HL-60/S4 treated with phorbol 12-myristate 13-acetate at 8.2 ng/mL for 4 days and 3 days (cell line): ENCODE measurements around the gene TCF19.

ENCODE experiments used
- in situ Hi-C: fragments of 300-500 bp; cut with MboI; formaldehyde crosslinking; loops from 2 replicates; pipeline ENCODE4 v1.15.0; 2022; ENCODE audit warnings: low sequenced_read_pairs

The TCF19 gene

DNA sequence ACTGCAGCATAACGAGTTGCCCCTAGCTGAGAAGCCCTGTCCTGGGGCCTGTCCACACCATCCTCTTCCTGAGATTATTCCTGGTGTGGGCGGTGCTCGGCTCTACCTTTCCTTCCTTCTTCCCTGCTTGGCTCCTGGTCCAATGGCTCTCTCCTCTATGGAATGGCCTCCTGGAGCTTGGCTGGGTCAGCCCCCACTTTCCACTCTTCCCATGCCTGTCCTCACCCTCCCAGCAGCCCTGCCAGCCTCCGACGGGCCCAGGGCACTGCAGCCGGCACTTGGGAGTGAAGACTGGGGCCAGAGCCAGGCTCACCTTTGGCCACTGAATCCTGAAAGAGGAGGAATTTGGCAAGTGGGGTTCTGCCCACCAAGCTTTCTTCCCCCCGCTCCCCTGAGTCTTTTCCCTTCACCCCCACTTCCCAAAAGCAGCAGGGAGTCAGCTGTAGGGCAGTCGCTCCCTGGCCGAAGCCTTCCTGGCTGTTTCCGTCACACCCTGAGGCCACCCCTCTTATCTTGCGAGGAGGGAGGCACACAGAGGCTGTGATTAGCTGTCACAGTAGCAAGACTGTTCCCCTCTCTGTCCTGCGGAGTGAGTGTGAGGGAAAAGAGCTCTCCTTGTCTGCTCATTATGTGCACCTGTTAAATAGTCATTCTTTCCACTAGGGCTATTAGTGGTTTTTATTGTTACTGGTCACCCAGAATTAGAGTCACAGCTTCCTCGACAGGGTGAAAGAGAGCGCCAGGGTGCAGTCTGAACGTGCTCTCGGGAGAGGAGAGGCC is 31.8 kb upstream of the TCF19 start:
- in situ Hi-C loops, result no loop called here

- in situ Hi-C loops, result no loop called here
These were observed 30.2 kb upstream of the TCF19 start for GRCh38 chr6:31128093-31128676.

DNA sequence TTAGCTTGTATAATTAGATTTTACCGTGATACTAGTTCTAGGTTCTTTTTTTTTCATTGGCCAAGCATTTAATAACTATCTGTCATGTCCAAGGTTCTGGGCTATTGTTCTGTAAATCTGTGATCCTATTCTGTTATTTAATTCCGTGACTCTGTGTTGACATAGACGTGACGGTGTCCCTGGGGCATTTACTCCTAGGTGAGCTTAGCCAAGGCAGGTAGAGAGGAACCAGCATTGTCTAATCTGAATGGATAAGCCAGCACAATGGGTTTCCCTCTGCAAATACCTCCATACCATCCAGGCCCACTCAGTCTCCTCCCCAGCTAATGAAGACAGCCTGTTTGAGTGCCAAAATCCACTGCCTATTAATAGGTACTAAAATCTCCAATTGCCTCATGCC is 29.3 kb upstream of the TCF19 start:
- in situ Hi-C loops, result no loop called here

DNA sequence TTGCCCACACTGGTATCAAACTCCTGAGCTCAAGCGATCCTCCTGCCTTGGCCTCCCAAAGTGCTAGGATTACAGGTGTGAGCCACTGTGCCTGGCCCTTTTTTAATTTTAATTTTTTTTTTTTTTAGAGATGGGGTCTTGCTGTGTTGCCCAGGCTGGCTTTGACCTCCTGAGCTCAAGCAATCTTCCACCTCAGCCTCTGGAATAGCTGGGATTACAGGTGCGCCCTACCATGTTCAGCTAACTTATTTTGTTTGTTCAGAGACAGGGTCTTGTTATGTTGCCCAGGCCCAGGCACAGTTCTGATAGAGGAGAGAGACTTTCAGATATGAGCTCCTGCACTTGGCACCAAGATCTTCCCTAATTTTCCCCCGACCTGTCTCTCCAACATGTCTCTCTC is 27.6 kb upstream of the TCF19 start:
- in situ Hi-C loops, result no loop called here

DNA sequence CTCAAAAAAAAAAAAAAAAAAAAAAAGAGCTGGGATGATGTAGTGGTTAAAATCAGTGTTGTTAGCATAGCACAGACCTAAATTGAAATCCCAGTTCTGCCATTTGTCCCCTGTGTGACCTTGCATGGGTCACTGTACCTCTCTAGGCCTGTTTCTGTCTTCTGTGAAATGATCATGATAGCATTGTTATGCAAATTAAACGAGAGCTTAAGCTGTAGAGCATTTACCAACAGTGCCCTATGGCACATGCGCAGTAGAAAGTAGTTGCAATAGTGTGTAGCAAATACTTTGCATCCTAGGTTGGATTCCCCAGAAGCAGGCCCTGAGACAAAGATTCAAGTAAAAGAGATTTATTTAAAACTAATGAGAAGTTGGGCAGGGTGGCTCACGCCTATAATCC is 26.8 kb upstream of the TCF19 start:
- in situ Hi-C loops, result no loop called here

DNA sequence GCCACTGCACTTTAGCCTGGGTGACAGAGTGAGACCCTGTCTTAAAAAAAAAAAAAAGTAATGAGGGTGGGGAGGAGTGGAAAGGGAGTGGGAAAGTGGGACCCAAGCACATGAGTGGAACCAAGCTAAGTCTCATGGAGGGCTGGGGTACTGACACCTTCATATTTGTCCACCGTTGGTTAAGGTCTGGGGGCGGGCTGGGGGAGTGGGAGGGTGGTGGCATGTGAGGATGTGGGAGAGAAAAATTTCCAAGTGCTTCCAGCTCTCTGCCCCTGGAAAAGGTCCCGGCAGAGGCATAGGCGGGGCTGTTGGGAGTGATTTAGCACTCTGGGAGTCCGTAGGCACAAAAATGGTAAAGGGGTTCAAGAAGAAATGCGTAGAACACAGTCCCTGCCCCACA is 25.6 kb upstream of the TCF19 start:
- in situ Hi-C loops, result no loop called here

DNA sequence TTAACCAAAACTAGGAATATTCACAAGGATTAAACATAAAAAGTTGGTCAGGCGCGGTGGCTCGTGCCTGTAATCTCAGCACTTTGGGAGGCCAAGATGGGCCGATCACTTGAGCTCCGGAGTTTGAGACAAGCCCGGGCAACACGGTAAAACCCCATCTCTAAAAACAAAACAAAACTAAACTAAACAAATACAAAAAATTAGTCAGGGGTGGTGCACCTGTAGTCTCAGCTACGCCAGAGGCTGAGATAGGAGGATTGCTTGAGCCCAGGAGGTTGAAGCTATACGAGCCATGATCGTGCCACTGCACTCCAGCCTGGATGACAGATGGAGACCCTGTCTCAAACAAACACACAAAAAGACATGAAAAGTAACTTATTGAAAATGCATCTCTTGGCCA is 22.7 kb upstream of the TCF19 start:
- in situ Hi-C loops, result no loop called here

DNA sequence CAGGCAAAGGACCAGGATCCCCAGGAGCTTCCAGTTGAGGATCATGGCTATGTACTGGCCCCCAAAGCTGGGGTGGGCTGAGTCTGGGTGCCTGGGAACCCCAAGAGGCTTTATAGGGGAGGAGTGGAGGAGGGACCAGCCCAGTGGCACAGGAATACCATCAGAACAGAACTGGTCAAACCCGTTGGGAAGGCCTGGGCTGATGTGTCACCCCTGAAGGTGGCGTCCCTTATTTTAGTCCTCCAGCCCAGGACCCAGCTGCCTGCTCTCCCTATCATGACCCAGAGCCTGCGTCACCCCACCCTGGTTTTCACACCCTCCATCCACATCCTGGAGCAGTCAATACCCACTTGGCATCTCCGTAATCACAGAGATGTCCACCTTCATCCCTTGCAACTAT is 19.4 kb upstream of the TCF19 start, which contains the start of gene PSORS1C2:
Gene PSORS1C2, minus strand, starts transcription at position 85 of the 400 bp plus-strand sequence. Its CDS starts 40 bp downstream, at position 45.
- in situ Hi-C loops, result no loop called here

GRCh38 chr6:31139599-31139998 is 18.8 kb upstream of the TCF19 start:
- in situ Hi-C loops, result no loop called here

GRCh38 chr6:31140643-31141042 is 17.7 kb upstream of the TCF19 start:
- in situ Hi-C loops, result no loop called here

DNA sequence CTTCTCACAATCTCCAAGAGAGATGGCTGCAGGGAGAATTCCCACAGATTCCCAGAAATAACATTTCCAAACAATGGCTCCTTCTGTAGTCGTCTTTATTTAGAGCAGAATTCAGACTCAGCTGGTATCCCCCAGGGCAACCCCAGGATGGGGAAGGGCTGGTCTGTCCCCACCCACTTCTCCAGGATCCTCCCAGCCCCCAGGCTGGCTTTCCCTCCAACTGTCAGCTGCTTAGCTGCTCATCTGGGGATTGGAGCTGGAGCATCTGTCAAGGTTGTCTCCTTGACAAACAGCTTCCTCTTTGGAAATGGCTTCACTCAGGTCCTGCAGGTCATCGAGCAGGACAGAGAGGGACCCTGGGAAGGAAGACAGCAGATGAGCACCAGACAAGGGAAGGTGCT is 16.0 kb upstream of the TCF19 start:
- in situ Hi-C loops, result no loop called here

- in situ Hi-C loops, result no loop called here
These were observed 15.2 kb upstream of the TCF19 start for GRCh38 chr6:31143148-31143547.

DNA sequence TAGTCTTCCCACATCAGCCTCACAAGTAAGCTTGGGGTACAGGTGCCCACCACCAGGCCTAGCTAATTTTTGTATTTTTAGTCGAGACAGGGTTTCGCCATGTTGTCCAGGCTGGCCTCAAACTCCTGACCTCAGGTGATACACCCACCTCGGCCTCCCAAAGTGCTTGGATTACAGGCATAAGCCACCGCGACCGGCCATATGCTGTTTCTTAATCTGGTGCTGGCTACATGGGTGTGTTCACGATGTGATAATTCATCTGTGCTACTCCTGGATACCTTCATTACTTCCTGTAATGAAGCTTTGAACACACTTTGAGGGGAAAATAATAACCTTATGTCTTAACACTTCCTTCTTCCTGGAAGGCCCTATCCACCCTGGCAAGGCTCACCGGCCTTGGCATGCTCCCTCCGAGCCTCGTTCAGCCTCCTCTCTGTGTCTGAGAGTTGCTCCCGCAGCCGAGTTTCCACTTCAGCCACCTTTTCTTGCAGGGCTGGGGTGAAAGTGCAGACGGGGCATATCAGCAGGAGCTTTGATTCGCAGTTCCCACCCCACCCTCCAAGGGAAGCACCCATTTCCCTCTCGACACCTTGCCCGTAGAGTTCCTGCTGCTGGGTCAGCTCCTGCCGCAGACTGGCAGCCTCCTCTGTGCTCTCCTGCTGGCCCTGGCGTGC is 14.0 kb upstream of the TCF19 start:
- in situ Hi-C loops, result no loop called here

GRCh38 chr6:31144970-31145340 is 13.4 kb upstream of the TCF19 start:
- in situ Hi-C loops, result no loop called here

DNA sequence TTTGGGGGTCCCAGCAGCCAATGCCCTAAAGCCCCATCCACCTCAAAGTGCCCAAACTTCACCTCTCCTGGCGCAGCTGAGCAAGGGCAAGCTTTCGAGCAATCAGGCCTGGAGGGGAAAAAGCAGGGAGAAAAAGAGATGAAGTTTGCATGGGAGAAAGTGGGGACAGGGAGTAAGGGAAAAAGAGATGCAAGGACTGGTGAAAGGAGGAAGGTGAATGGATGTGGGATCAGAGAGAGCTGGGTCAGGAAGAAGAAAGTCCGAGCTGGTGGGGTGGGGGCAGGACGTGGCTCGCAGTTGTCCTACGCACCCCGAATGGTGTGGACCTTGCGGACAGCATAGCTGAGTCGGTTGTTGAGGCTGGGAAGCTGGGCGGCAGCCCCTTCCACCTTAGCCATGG is 13.0 kb upstream of the TCF19 start:
- in situ Hi-C loops, result no loop called here

DNA sequence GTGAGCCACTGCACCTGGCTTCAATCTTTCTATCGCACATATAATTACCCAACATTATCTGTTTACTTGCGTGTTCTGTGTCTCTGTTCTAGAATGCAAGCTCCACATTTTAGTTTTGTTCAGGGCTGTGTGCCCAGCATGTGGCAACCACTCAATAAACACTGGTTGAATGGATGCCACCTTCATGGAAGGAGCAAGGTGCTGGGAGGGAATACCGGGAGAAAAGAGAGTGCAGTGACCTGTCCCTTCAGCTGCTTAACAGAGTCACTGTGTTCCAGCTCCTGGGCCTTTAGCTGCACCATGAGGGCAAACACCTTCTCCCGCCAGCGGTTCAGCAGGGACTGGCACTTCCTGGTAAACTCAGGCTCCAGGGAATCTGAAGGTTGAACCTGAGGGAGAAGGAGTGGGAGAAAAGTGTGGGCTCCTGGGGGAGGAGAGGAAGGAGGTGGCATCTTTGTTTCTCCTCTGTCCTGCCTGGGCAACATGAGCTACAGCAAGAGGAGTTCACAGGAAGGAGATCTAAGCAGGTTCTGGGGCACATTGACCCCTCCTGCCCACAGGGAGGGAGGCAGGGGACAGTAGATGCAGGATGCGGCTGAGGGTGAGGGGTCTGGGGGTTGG is 8.5 kb upstream of the TCF19 start:
- in situ Hi-C loops, result no loop called here

- in situ Hi-C loops, result no loop called here
These were observed 5.6 kb upstream of the TCF19 start for GRCh38 chr6:31152781-31153180.

DNA sequence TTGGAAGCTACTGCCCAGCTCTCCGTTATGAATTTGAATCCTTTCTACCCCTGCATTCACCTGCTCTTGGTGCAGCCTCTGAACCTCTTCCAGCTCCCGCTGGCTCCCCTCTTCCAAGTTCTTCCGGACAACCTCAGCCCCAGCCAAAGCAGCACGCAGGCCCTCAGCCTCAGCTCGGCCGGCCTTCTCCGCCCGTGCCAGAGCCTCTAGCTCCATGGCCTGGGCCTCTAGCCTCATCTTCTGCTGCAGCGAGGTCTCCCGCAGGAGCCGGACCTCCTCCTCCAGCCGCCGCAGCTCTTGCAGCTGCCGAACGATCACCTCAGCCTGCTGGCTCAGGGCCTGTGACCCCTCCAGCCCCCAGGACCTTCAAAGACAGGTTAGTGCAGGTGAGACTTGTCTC is 4.0 kb upstream of the TCF19 start:
- in situ Hi-C loops, result no loop called here

- in situ Hi-C loops, result no loop called here
These were observed 1.7 kb upstream of the TCF19 start for GRCh38 chr6:31156641-31157040.

GRCh38 chr6:31157513-31158139 is 763 bp upstream of the TCF19 start, which contains the start of gene CCHCR1:
Gene CCHCR1, minus strand, starts transcription at chr6:31157802. Its CDS starts 202 bp downstream, at chr6:31157600.
- in situ Hi-C loops, result no loop called here
